ENCODE results near the gene GAL3ST2.

Gene GAL3ST2

DNA sequence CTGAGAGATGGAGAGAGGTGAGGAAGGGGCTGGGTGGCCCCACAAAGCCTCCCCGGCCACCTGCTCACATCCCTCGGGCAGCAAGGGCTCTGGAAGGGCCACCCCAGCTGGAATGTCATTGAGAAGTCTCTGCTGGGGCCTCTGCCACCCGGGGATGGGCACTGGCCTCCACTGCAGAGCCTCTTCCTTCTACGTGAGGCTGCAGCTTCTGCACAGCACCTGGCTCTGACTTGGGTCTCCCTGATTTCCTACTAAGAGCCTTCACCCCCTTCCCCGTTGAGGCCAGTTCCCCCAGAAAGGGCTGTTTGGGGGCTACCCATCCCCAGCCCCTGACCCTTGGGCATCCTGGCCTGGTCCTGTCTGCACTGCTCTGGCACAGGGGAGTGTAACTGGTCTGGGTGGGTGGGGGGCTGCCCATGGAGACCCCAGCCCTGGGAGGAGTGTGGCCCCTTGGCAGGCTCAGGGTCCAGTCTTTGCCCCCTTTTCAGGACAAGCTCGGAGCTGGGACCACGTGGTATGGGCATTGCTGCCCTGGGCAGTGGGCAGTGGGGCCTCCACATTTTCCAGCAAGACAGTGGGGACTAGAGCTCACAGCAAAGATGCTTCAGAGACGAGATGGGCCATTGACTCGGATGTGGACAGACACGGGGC is 76.5 kb downstream of the GAL3ST2 start:
- H3K36me3 ChIP-seq (ENCODE audit: control insufficient read depth, insufficient read depth, low read length), result no peaks in the 10 kb centered on the region
- no peaks in the 10 kb centered on the region for H3K9me3 ChIP-seq (ENCODE audit: control insufficient read depth, low read length)
- peaks cover 11% of the 10 kb centered on the region for H3K4me1 ChIP-seq (ENCODE audit: control insufficient read depth, insufficient read depth, low read length, poor library complexity, severe bottlenecking)
- no peak overlapping the region for H3K27ac ChIP-seq (ENCODE audit: low read depth, low read length, severe bottlenecking)
- 91 to 92% methylated on average over 9 of the region's 10 CpGs for WGBS, 2 experiments (ENCODE audit: insufficient coverage in 2 of 2)
- no peak overlapping the region for H3K4me3 ChIP-seq (ENCODE audit: extremely low read depth, insufficient read depth, low read length, poor library complexity, severe bottlenecking)
